Stimulated activated CD4-positive, alpha-beta T cell treated with anti-CD3 and anti-CD28 coated beads, Interleukin-15, amount 100 ng/mL, for 48 hours (primary cell): Measurements from ENCODE around the gene LRP10.
"Not testable (repeated sequence)": the region's sequence is repeated elsewhere in the genome, so short reads cannot be mapped to it uniquely, and the experiment has no call there.

Experiments
- DNase-seq, 2 donors: peaks; one replicate each; pipeline ENCODE4 v3.0.0-alpha.2; 2020; ENCODE audit warnings: low read depth in 2 of 2

The LRP10 gene

GRCh38 chr14:22842211-22843122 lies 29.1 kb upstream of the LRP10 start:
- no peak for DNase-seq

- DNase-seq = no peak
Observed at GRCh38 chr14:22843123-22843925, 28.2 kb upstream of the LRP10 start.

GRCh38 chr14:22844221-22845102 lies 27.1 kb upstream of the LRP10 start:
- no peak for DNase-seq

GRCh38 chr14:22845103-22845394 lies 26.5 kb upstream of the LRP10 start:
- no peak for DNase-seq

- no peak for DNase-seq
Observed at GRCh38 chr14:22845821-22846625, 25.5 kb upstream of the LRP10 start.

- no peak for DNase-seq
Observed at GRCh38 chr14:22846811-22847307, 24.7 kb upstream of the LRP10 start.

- DNase-seq = no peak
Observed at GRCh38 chr14:22847661-22848341, 23.7 kb upstream of the LRP10 start.

- DNase-seq = no peak
Observed at GRCh38 chr14:22848351-22849164, 23.0 kb upstream of the LRP10 start.

GRCh38 chr14:22849212-22849819 lies 22.2 kb upstream of the LRP10 start:
- DNase-seq = no peak

- DNase-seq = peak in 1 of 2 donors; percentile 15
Observed at GRCh38 chr14:22850944-22851764, 20.4 kb upstream of the LRP10 start.

GRCh38 chr14:22852178-22852577 lies 19.4 kb upstream of the LRP10 start:
- DNase-seq = not testable (repeated sequence)

- no peak for DNase-seq
Observed at GRCh38 chr14:22852599-22852939, 19.0 kb upstream of the LRP10 start.

- DNase-seq = peak; percentile 83 to 91
Observed at GRCh38 chr14:22852940-22853767, 18.4 kb upstream of the LRP10 start.

GRCh38 chr14:22854296-22854695 lies 17.2 kb upstream of the LRP10 start:
- DNase-seq = not testable (repeated sequence)

GRCh38 chr14:22854963-22855724 lies 16.4 kb upstream of the LRP10 start:
- no peak for DNase-seq

GRCh38 chr14:22856428-22856827 lies 15.1 kb upstream of the LRP10 start:
- DNase-seq = no peak

GRCh38 chr14:22860377-22860776 lies 11.2 kb upstream of the LRP10 start:
- not testable (repeated sequence) for DNase-seq
